Endothelial cell of umbilical vein (primary cell): ENCODE results near the gene SPPL2B. TPM values are rescaled to one million over a fixed set of nuclear protein-coding genes. Genes with fewer than 3 reads are reported as not detected.

ENCODE experiments used
- BruUV-seq: library from RNA; stranded (reverse); fragments of 400-500 nt; replicated peaks from 2 replicates; lab custom pipeline; 2021; lab: Mats Ljungman, UMichigan
- CTCF ChIA-PET: fragments of 300-600, 350-600 bp; sonication (Branson Sonifier 250); formaldehyde crosslinking; loops from one replicate; lab custom pipeline; 2021; ENCODE audit warnings: antibody characterized with exemption, inconsistent platforms; lab: Charles Lee
- POLR2A ChIA-PET: fragments of 300-600, 350-600 bp; sonication (Branson Sonifier 250); formaldehyde crosslinking; loops from one replicate; lab custom pipeline; 2021; ENCODE audit warnings: antibody characterized with exemption, inconsistent platforms; lab: Charles Lee
- DNase-seq: peaks from one replicate; pipeline ENCODE4 v3.0.0-alpha.2; 2011; ENCODE audit warnings: low read depth, low spot score
- FAIRE-seq: peaks from 2 replicates; lab custom pipeline; 2011; peaks lifted over from hg19 to GRCh38; lab: Jason Lieb, UNC
- H2AFZ ChIP-seq: 2 replicates; pipeline ENCODE4 v1.6.0; 2012; ENCODE audit warnings: low read depth, low read length, control low read depth, inconsistent platforms
- H3K27ac ChIP-seq: 2 replicates; pipeline ENCODE4 v1.5.1; 2011; ENCODE audit warnings: low read depth, mild to moderate bottlenecking, control low read depth, low read length, moderate library complexity; ENCODE audit not compliant: insufficient read depth
- H3K27me3 ChIP-seq, 2 experiments: 2 replicates each; pipeline versions ENCODE4 v1.6.0 to v1.6.1; 2011; ENCODE audit warnings: low read length in 2 of 2, mixed read lengths in 1 of 2; ENCODE audit not compliant: control insufficient read depth in 2 of 2, insufficient read depth in 2 of 2
- H3K36me3 ChIP-seq, 2 experiments: 2 replicates in 1 of 2; 3 replicates in 1 of 2; pipeline ENCODE4 v1.5.1; 2011; ENCODE audit warnings: low read length in 2 of 2, mild to moderate bottlenecking in 1 of 2, moderate library complexity in 1 of 2; ENCODE audit not compliant: control insufficient read depth in 2 of 2, insufficient read depth in 2 of 2; ENCODE audit errors: extremely low read depth in 1 of 2
- H3K4me1 ChIP-seq: 3 replicates; pipeline ENCODE4 v1.5.1; 2011; ENCODE audit warnings: mild to moderate bottlenecking, low read length; ENCODE audit not compliant: control insufficient read depth, insufficient read depth; ENCODE audit errors: extremely low read depth
- H3K4me2 ChIP-seq: 2 replicates; pipeline ENCODE4 v1.6.1; 2011; ENCODE audit warnings: low read length, control low read depth, mixed read lengths; ENCODE audit not compliant: insufficient read depth
- H3K4me3 ChIP-seq, 3 experiments: fragments of 200-600 bp in 1 of 3; sonication (generic), shearing (Covaris generic) in 1 of 3; replicated peaks in 1 of 3; 2 replicates each; pipeline ENCODE4 v1.5.1; 2011 to 2016; ENCODE audit warnings: control low read depth in 3 of 3, low read length in 3 of 3, mild to moderate bottlenecking in 2 of 3, inconsistent platforms in 1 of 3, low read depth in 1 of 3, moderate library complexity in 1 of 3; ENCODE audit not compliant: insufficient read depth in 1 of 3
- H3K79me2 ChIP-seq: 2 replicates; pipeline ENCODE4 v1.6.0; 2012; ENCODE audit warnings: low read length, inconsistent platforms; ENCODE audit not compliant: control insufficient read depth, insufficient read depth
- H3K9ac ChIP-seq: replicated peaks from 2 replicates; pipeline ENCODE3; 2011; ENCODE audit warnings: low read length, control low read depth; ENCODE audit not compliant: insufficient read depth; ENCODE audit errors: extremely low read depth
- H3K9me1 ChIP-seq: replicated peaks from 3 replicates; pipeline ENCODE4 v1.6.0; 2011; ENCODE audit warnings: mild to moderate bottlenecking, low read length; ENCODE audit not compliant: control insufficient read depth, insufficient read depth; ENCODE audit errors: extremely low read depth
- H3K9me3 ChIP-seq: replicated peaks from 2 replicates; pipeline ENCODE4 v1.5.1; 2012; ENCODE audit warnings: low read length, inconsistent platforms; ENCODE audit not compliant: control insufficient read depth, insufficient read depth
- H4K20me1 ChIP-seq: replicated peaks from 2 replicates; pipeline ENCODE3; 2011; ENCODE audit warnings: mild to moderate bottlenecking, low read length; ENCODE audit not compliant: control insufficient read depth, insufficient read depth; ENCODE audit errors: extremely low read depth
- EZH2 ChIP-seq: IDR thresholded peaks from 2 replicates; pipeline ENCODE4 v1.6.1; 2012; ENCODE audit warnings: borderline replicate concordance, low read depth, mild to moderate bottlenecking, moderate library complexity, low read length, inconsistent platforms; ENCODE audit not compliant: severe bottlenecking
- FOS ChIP-seq: IDR thresholded peaks from 2 replicates; pipeline ENCODE4 v1.6.1; 2011; ENCODE audit warnings: mild to moderate bottlenecking, low read length, moderate library complexity, borderline replicate concordance; ENCODE audit not compliant: insufficient read depth
- GATA2 ChIP-seq: IDR thresholded peaks from 2 replicates; pipeline ENCODE4 v1.7.0; 2011; ENCODE audit warnings: low read depth, mild to moderate bottlenecking, moderate library complexity, mixed read lengths, low read length; ENCODE audit not compliant: insufficient read length, insufficient read depth
- JUN ChIP-seq: IDR thresholded peaks from 2 replicates; pipeline ENCODE4 v1.6.1; 2011; ENCODE audit warnings: borderline replicate concordance, low read depth; ENCODE audit not compliant: insufficient read length, insufficient read depth
- MYC ChIP-seq: IDR thresholded peaks from one replicate; pipeline ENCODE4 v1.6.1; 2011; ENCODE audit warnings: mild to moderate bottlenecking, low read depth, low read length
- POLR2A ChIP-seq: IDR thresholded peaks from 2 replicates; pipeline ENCODE4 v1.6.1; 2012; ENCODE audit warnings: low read depth, mild to moderate bottlenecking, control low read depth, low read length
- POLR2AphosphoS5 ChIP-seq: IDR thresholded peaks from 2 replicates; pipeline ENCODE4 v1.6.1; 2012; ENCODE audit warnings: low read depth, mild to moderate bottlenecking, control low read depth, low read length, moderate library complexity; ENCODE audit not compliant: insufficient read depth
- dilution Hi-C: fragments of 300-500 bp; cut with MboI; formaldehyde crosslinking; loops from one replicate; pipeline ENCODE4 v1.15.0; 2019; ENCODE audit warnings: low sequenced_read_pairs; ENCODE audit not compliant: extremely low pct_ligation_motif_present
- intact Hi-C: fragments of 100-400 bp; cut with micrococcal nuclease; formaldehyde crosslinking; loops from one replicate; pipeline ENCODE4 v1.10.0; 2022
- polyA plus RNA-seq, 4 experiments: library from polyadenylated mRNA; depleted of rRNA in 3 of 4; stranded (reverse) in 3 of 4; unstranded in 1 of 4; fragments of >200 nt; gene quantifications; 2 replicates each; pipeline versions ENCODE4 v1.2.1 to v1.2.3, GENCODE V29; 2011 to 2012; ENCODE audit warnings: missing spikeins in 1 of 4
- total RNA-seq: library from RNA; stranded (reverse); gene quantifications from 2 replicates; pipeline ENCODE4 v1.2.3, GENCODE V29; 2021
- TF ChIP-seq, protein P1 (sequence below), 2 donors: IDR thresholded peaks; 1 replicate in 1 of 2; 2 replicates in 1 of 2; pipeline ENCODE4 v1.5.1; 2011; ENCODE audit warnings: low read length in 2 of 2, mild to moderate bottlenecking in 2 of 2, moderate library complexity in 2 of 2, control low read depth in 1 of 2, inconsistent platforms in 1 of 2, low read depth in 1 of 2; ENCODE audit not compliant: insufficient read depth in 1 of 2; ENCODE audit errors: extremely low read depth in 1 of 2
- TF ChIP-seq, protein P2 (sequence below): IDR thresholded peaks from 2 replicates; pipeline ENCODE4 v1.6.1; 2011; ENCODE audit not compliant: insufficient read depth, insufficient read length

The SPPL2B gene
- total and polyA plus RNA-seq, 2 donors (not counting 3 experiments of a cell fraction or from before 2014, with no cell fraction given) = 60.7 to 62.7 TPM

DNA sequence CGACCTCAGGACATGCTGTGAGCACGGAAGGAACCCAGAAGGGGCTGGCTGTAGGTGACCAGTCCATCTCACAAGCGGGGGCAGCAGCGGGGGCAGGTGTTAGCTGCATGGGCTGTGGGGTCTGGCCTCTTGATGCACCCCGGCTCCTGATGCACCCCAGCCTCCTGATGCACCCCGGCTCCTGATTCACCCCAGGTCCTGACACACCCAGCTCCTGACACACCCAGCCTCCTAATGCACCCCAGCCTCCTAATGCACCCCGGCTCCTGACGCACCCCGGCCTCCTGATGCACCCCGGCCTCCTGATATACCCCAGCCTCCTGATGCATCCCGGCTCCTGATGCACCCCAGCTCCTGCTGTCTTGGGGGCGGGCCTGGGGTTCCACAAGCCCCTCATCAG, 7.5 kb upstream of the SPPL2B start:
- no peaks in the 10 kb centered on the region for H3K4me1 ChIP-seq
- dilution Hi-C loops = no loop called here

More for the DNA sequence above, 7.5 kb upstream of the SPPL2B start:
- TF ChIP-seq, protein P1, sequence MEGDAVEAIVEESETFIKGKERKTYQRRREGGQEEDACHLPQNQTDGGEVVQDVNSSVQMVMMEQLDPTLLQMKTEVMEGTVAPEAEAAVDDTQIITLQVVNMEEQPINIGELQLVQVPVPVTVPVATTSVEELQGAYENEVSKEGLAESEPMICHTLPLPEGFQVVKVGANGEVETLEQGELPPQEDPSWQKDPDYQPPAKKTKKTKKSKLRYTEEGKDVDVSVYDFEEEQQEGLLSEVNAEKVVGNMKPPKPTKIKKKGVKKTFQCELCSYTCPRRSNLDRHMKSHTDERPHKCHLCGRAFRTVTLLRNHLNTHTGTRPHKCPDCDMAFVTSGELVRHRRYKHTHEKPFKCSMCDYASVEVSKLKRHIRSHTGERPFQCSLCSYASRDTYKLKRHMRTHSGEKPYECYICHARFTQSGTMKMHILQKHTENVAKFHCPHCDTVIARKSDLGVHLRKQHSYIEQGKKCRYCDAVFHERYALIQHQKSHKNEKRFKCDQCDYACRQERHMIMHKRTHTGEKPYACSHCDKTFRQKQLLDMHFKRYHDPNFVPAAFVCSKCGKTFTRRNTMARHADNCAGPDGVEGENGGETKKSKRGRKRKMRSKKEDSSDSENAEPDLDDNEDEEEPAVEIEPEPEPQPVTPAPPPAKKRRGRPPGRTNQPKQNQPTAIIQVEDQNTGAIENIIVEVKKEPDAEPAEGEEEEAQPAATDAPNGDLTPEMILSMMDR (IDR thresholded peaks at IDR 0.05; ENCODE audit: extremely low read depth in 1 of 2, insufficient read depth in 1 of 2, low read depth in 1 of 2, low read length in 2 of 2) = no peak
- TF ChIP-seq MYC (no peak), POLR2A (no peak), POLR2AphosphoS5 (no peak), EZH2 (no peak), FOS (no peak), GATA2 (no peak), JUN (no peak)
- TF ChIP-seq, protein P2, sequence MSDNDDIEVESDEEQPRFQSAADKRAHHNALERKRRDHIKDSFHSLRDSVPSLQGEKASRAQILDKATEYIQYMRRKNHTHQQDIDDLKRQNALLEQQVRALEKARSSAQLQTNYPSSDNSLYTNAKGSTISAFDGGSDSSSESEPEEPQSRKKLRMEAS = no peak
- Histone ChIP-seq H3K4me3 (no peak overlapping the region), H2AFZ (no peak overlapping the region), H3K9me1 (no peaks in the 10 kb centered on the region), H3K27ac (no peak overlapping the region), H3K9me3 (no peaks in the 10 kb centered on the region), H3K4me2 (no peak overlapping the region), H3K36me3 (peaks cover 0 to 13% of the 10 kb centered on the region in 2 experiments), H3K9ac (no peak overlapping the region), H3K27me3 (no peaks in the 10 kb centered on the region), H4K20me1 (no peaks in the 10 kb centered on the region), H3K79me2 (peaks cover 7% of the 10 kb centered on the region)
- DNase-seq (no peak), FAIRE-seq (no peak)
- CTCF ChIA-PET = no interaction called here
- POLR2A ChIA-PET = no interaction called here
- intact Hi-C loops = no loop called here
- BruUV-seq = no TSS peak
